MCF 10A (cell line): ENCODE measurements around the gene NR5A1. TPM values are rescaled to one million over a fixed set of nuclear protein-coding genes. Genes with fewer than 3 reads are reported as not detected.

ENCODE experiments used
- BruUV-seq: library from RNA; stranded (reverse); fragments of 400-500 nt; replicated peaks from 2 replicates; lab custom pipeline; 2021; lab: Mats Ljungman, UMichigan
- CTCF ChIA-PET: fragments of 300-600 bp; sonication (Branson Sonifier 250); formaldehyde crosslinking; extraction: SDS; loops from one replicate; lab custom pipeline; 2021; ENCODE audit warnings: antibody characterized with exemption, inconsistent platforms; lab: Yijun Ruan, JAX
- POLR2A ChIA-PET: fragments of 300-600, 350-650 bp; sonication (Branson Sonifier 250); formaldehyde crosslinking; extraction: SDS; loops from one replicate; lab custom pipeline; 2020; ENCODE audit warnings: antibody characterized with exemption, inconsistent platforms; lab: Yijun Ruan, JAX
- DNase-seq: peaks from one replicate; pipeline ENCODE4 v3.0.0-alpha.2; 2018; ENCODE audit not compliant: unreplicated experiment
- H3K27ac Mint-ChIP-seq: one replicate; pipeline ENCODE4 v1.8.0; 2022; ENCODE audit warnings: mild to moderate bottlenecking, low read depth, mixed read lengths; ENCODE audit not compliant: unreplicated experiment
- H3K27me3 Mint-ChIP-seq: one replicate; pipeline ENCODE4 v1.8.0; 2022; ENCODE audit warnings: mixed read lengths; ENCODE audit not compliant: insufficient read depth, unreplicated experiment
- H3K36me3 Mint-ChIP-seq: one replicate; pipeline ENCODE4 v1.8.0; 2022; ENCODE audit warnings: mild to moderate bottlenecking, moderate library complexity, mixed read lengths; ENCODE audit not compliant: insufficient read depth, unreplicated experiment
- H3K4me1 Mint-ChIP-seq: one replicate; pipeline ENCODE4 v1.8.0; 2022; ENCODE audit warnings: mixed read lengths; ENCODE audit not compliant: insufficient read depth, unreplicated experiment
- H3K4me3 Mint-ChIP-seq: one replicate; pipeline ENCODE4 v1.8.0; 2022; ENCODE audit warnings: mild to moderate bottlenecking, moderate library complexity, mixed read lengths; ENCODE audit not compliant: unreplicated experiment
- H3K9me3 Mint-ChIP-seq: one replicate; pipeline ENCODE4 v1.8.0; 2022; ENCODE audit warnings: mixed read lengths; ENCODE audit not compliant: unreplicated experiment
- intact Hi-C: fragments of 100-400 bp; cut with micrococcal nuclease; formaldehyde crosslinking; loops from 2 replicates; pipeline ENCODE4 v1.14.1; 2022
- total RNA-seq: library from RNA; stranded (reverse); gene quantifications from 2 replicates; pipeline ENCODE4 v1.2.3, GENCODE V29; 2022
- TF ChIP-seq, protein P1 (sequence below): fragments of 200-600 bp; IDR thresholded peaks from one replicate; pipeline ENCODE4 v1.8.0; 2022; ENCODE audit warnings: antibody characterized with exemption, mild to moderate bottlenecking; ENCODE audit not compliant: unreplicated experiment

NR5A1 gene
- total RNA-seq, 1 experiment from 2014 or later, result not detected

- DNase-seq, result no peak
- CTCF ChIA-PET, result interaction anchor here (0.5 to 0.6 kb wide), 2 partner anchors 55 to 910 kb away, joined by 3 read pairs; no protein-coding TSS in a partner anchor
- H3K27me3 Mint-ChIP-seq, result peaks cover 24% of the 10 kb centered on the region
- BruUV-seq, result no TSS peak
- POLR2A ChIA-PET, result interaction anchor here (0.9 kb wide), 1 partner anchor 13 kb away, joined by 4 read pairs; no protein-coding TSS in a partner anchor
- intact Hi-C loops, result no loop called here
- H3K4me3 Mint-ChIP-seq, result no peak overlapping the region
- H3K4me1 Mint-ChIP-seq, result no peaks in the 10 kb centered on the region
- no peaks in the 10 kb centered on the region for H3K36me3 Mint-ChIP-seq
- TF ChIP-seq, protein P1, sequence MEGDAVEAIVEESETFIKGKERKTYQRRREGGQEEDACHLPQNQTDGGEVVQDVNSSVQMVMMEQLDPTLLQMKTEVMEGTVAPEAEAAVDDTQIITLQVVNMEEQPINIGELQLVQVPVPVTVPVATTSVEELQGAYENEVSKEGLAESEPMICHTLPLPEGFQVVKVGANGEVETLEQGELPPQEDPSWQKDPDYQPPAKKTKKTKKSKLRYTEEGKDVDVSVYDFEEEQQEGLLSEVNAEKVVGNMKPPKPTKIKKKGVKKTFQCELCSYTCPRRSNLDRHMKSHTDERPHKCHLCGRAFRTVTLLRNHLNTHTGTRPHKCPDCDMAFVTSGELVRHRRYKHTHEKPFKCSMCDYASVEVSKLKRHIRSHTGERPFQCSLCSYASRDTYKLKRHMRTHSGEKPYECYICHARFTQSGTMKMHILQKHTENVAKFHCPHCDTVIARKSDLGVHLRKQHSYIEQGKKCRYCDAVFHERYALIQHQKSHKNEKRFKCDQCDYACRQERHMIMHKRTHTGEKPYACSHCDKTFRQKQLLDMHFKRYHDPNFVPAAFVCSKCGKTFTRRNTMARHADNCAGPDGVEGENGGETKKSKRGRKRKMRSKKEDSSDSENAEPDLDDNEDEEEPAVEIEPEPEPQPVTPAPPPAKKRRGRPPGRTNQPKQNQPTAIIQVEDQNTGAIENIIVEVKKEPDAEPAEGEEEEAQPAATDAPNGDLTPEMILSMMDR, result no peak
- no peak overlapping the region for H3K27ac Mint-ChIP-seq
- no peaks in the 10 kb centered on the region for H3K9me3 Mint-ChIP-seq
Measured at GRCh38 chr9:124497441-124497840, 9.8 kb downstream of the NR5A1 start.

GRCh38 chr9:124496463-124496862 lies 10.7 kb downstream of the NR5A1 start:
- POLR2A ChIA-PET, result interaction anchor here (0.7 kb wide), 1 partner anchor 17 kb away, joined by 3 read pairs; no protein-coding TSS in a partner anchor
- no peaks in the 10 kb centered on the region for H3K9me3 Mint-ChIP-seq
- CTCF ChIA-PET, result no interaction called here
- intact Hi-C loops, result no loop called here
- TF ChIP-seq, protein P1, result no peak
- DNase-seq, result no peak
- H3K36me3 Mint-ChIP-seq, result no peaks in the 10 kb centered on the region
- H3K27ac Mint-ChIP-seq, result no peak overlapping the region
- peaks cover 29% of the 10 kb centered on the region for H3K27me3 Mint-ChIP-seq
- BruUV-seq, result no TSS peak
- H3K4me1 Mint-ChIP-seq, result no peaks in the 10 kb centered on the region
- H3K4me3 Mint-ChIP-seq, result no peak overlapping the region

DNA sequence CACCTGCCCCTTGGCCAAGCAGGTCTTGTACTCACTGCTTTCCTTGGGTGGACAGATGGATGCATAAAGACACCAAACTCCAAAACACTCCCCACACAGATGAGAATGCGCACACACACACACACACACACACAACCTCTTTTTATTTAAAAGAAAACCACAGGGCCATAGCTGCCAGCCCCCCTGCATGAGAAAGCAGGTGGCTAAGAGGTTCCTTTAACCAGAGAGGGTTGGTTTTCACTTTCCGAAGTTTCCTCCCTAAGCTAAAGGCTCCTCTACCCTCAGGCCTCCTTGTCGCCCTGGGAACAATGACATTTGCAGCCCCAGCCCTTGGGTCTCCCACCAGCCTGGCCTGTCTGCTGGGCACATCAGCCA lies 11.1 kb downstream of the NR5A1 start:
- intact Hi-C loops, result no loop called here
- Mint-ChIP-seq H3K27ac (no peak overlapping the region), H3K4me1 (no peaks in the 10 kb centered on the region), H3K36me3 (no peaks in the 10 kb centered on the region), H3K27me3 (peaks cover 29% of the 10 kb centered on the region), H3K9me3 (no peaks in the 10 kb centered on the region), H3K4me3 (no peak overlapping the region)
- CTCF ChIA-PET, result no interaction called here
- no peak for DNase-seq
- TF ChIP-seq, protein P1, result no peak
- POLR2A ChIA-PET, result interaction anchor here (0.7 kb wide), 1 partner anchor 17 kb away, joined by 3 read pairs; no protein-coding TSS in a partner anchor
- BruUV-seq, result no TSS peak

DNA sequence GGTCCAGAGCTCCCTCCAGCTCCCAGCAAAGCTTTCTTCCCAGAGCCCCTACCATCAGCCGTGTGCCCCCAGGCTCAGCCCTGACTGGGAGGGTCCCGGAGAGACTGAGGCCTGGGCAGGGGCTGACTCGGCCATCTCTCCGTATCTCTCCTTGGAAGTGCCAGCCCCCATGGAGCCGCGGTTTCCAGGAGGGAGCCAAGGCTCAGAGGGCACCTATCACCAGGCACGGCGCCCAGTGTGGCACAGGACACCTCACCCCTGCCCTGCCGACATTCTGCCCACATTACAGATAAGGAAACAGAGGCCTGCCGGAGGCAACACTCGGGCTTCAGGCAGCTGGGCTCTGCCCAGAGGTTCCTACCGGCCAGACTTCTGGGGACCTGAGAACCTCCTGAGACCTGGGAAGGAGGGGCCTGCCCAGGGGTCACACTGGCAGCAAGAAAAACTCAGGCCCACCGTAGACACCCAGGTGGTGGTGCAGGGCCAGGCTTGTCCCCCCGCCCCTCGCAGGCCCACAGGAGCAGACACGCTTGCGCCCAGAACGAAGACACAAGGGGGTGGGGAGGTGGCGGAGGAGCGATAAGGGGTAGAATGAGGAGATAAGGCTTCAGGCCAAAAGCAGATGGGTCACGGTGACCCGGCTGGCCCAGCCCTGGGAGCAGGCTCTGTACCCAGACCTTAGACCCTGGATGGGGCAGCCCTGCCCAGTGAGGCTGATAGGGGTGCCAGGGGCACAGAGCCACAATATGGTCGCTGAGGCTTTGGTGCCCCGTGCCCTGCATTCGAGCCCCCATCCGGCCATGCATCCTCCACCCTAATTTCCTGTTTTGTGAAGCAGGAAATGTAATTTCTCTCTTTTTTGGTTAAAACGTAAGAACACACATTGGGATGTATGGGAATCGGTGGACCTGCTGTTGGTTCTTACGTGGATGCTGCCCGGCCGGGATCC lies 11.8 kb downstream of the NR5A1 start:
- Mint-ChIP-seq H3K36me3 (no peaks in the 10 kb centered on the region), H3K4me1 (no peaks in the 10 kb centered on the region), H3K27ac (no peak overlapping the region), H3K9me3 (no peaks in the 10 kb centered on the region), H3K4me3 (no peak overlapping the region), H3K27me3 (peaks cover 33% of the 10 kb centered on the region)
- CTCF ChIA-PET, result no interaction called here
- BruUV-seq, result no TSS peak
- TF ChIP-seq, protein P1, result no peak
- intact Hi-C loops, result no loop called here
- POLR2A ChIA-PET, result no interaction called here
- no peak for DNase-seq
